ENCODE data around the gene PATL1. TPM values are rescaled to one million over a fixed set of nuclear protein-coding genes. Genes with fewer than 3 reads are reported as not detected.

Gene PATL1
- total and polyA plus RNA-seq, 2 of the 8 experiments (the other 6 are each of a cell fraction or from before 2014, with no cell fraction given): 30.4 to 33.4 TPM

DNA sequence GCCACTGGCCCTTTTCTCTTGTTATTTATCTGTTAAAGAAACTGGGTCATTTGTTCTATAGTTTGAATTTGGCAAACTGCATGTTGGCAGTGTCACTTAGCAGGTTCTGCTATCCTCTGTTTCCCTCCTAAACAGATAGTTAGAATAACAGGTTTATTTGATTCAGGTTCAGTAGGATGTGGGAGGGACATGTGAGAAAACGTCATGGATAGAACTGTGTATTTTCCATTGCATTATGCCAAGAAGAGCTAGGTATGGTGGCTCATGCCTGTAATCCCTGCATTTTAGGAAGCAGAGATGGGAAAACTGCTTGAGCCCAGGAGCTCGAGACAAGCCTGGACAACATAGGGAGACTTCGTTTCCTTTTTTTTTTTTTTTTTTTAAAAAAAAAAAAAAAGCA is 24.3 kb downstream of the PATL1 start:
- H3K14ac ChIP-seq (ENCODE audit: insufficient read length): no peak overlapping the region
- peaks cover 2% of the 10 kb centered on the region in 2 experiments for H4K20me1 ChIP-seq (replicated peaks in 1 of 2; ENCODE audit: control insufficient read depth in 1 of 2, insufficient read depth in 2 of 2, low read length in 2 of 2)
- ChIA-PET POLR2A (ENCODE audit: partially characterized antibody) (no interaction called here), CTCF (ENCODE audit: partially characterized antibody) (no interaction called here)
- H3K23ac ChIP-seq (ENCODE audit: insufficient read length): no peak overlapping the region
- TF ChIP-seq TCF12 (IDR thresholded peaks at IDR 0.05; ENCODE audit: low read depth, low read length) (no peak), POLR2A (IDR thresholded peaks at IDR 0.05; ENCODE audit: control extremely low read depth in 1 of 2, low read depth in 2 of 2, low read length in 2 of 2) (no peak), YY1 (IDR thresholded peaks at IDR 0.05; ENCODE audit: low read depth, low read length) (no peak), JUN (IDR thresholded peaks at IDR 0.05; ENCODE audit: low read depth, low read length) (no peak)
- H3K9ac ChIP-seq (replicated peaks in 1 of 4; ENCODE audit: extremely low read depth in 1 of 4, low read depth in 3 of 4, low read length in 3 of 4): no peak overlapping the region
- H2BK20ac ChIP-seq (ENCODE audit: low read length): no peak overlapping the region
- H3K79me2 ChIP-seq (ENCODE audit: control insufficient read depth in 1 of 2, insufficient read depth in 2 of 2, low read length in 2 of 2): no peaks in the 10 kb centered on the region
- no peak overlapping the region for H3K4me2 ChIP-seq (ENCODE audit: insufficient read depth in 1 of 2, low read depth in 2 of 2, low read length in 2 of 2)
- H3K4ac ChIP-seq (replicated peaks; ENCODE audit: insufficient read length, low read depth, low read length): no peak overlapping the region
- no peaks in the 10 kb centered on the region for H3K27me3 ChIP-seq (replicated peaks in 1 of 4; ENCODE audit: control insufficient read depth in 3 of 4, extremely low read depth in 1 of 4, insufficient read depth in 3 of 4, low read length in 3 of 4)
- H3K23me2 ChIP-seq (ENCODE audit: low read depth, low read length): no peaks in the 10 kb centered on the region
- no peak overlapping the region for H3K4me3 ChIP-seq (ENCODE audit: extremely low read depth in 1 of 4, insufficient read depth in 2 of 4, low read depth in 3 of 4, low read length in 4 of 4)
- no peak overlapping the region for H4K8ac ChIP-seq (ENCODE audit: extremely low read depth, insufficient read depth, low read length)
- H2AFZ ChIP-seq (ENCODE audit: low read length): no peak overlapping the region
- H3K79me1 ChIP-seq (ENCODE audit: low read depth, low read length): no peaks in the 10 kb centered on the region
- no peak overlapping the region for H4K91ac ChIP-seq (replicated peaks; ENCODE audit: insufficient read length, low read length)
- no peak overlapping the region for H2BK15ac ChIP-seq (ENCODE audit: low read length)
- no peak overlapping the region for H2BK12ac ChIP-seq (ENCODE audit: low read depth, low read length)
- no peak overlapping the region for H2AK5ac ChIP-seq (ENCODE audit: low read depth, low read length)
- FAIRE-seq (no peak), DNase-seq (ENCODE audit: low read depth in 1 of 2, low spot score in 2 of 2) (no peak)
- H3K36me3 ChIP-seq (ENCODE audit: control insufficient read depth in 2 of 4, insufficient read depth in 4 of 4, low read length in 3 of 4): peaks cover 9 to 69% (median 49%) of the 10 kb centered on the region in 4 experiments
- H2BK120ac ChIP-seq (replicated peaks; ENCODE audit: low read depth, low read length): no peak overlapping the region
- no peaks in the 10 kb centered on the region for H3K4me1 ChIP-seq (replicated peaks in 1 of 4; ENCODE audit: control insufficient read depth in 3 of 4, insufficient read depth in 4 of 4, low read length in 3 of 4)
- no peak overlapping the region for H4K5ac ChIP-seq (ENCODE audit: insufficient read length, low read depth, low read length)
- H3K27ac ChIP-seq (ENCODE audit: low read depth, low read length): no peak overlapping the region
- H3K9me3 ChIP-seq (ENCODE audit: insufficient read depth in 2 of 2, low read depth in 1 of 2, low read length in 1 of 2): peaks cover 0 to 3% of the 10 kb centered on the region in 2 experiments; a peak in 1 of 4 replicates
- no peak overlapping the region for H3K56ac ChIP-seq (replicated peaks; ENCODE audit: insufficient read length, low read depth, low read length)
- no peak overlapping the region for H2BK5ac ChIP-seq (ENCODE audit: low read depth, low read length)
- no peak overlapping the region for H3K18ac ChIP-seq (ENCODE audit: extremely low read depth, low read length)
- whole genome bisulfite sequencing, 2 experiments (ENCODE audit: extremely low coverage in 1 of 2, insufficient coverage in 1 of 2, insufficient read length in 1 of 2, insufficient replicate concordance in 2 of 2, low coverage in 1 of 2, low lambda C conversion rate in 2 of 2, missing lambda C conversion rate in 1 of 2): 76% methylated on average over 3 of the region's 3 CpGs; no CpG with 5 or more reads in 1 of the 2 experiments

Data from H1 (cell line).